Measurements from ENCODE around the gene ASB3. TPM values are rescaled to one million over a fixed set of nuclear protein-coding genes. Genes with fewer than 3 reads are reported as not detected.

ASB3 gene
- total and polyA plus RNA-seq, 11 donors = 4.2 to 18.0 (median 9.7) TPM

- no peak overlapping the region for H3K4me3 ChIP-seq
- no peaks in the 10 kb centered on the region for H3K4me1 ChIP-seq
- H3K27me3 ChIP-seq = no peaks in the 10 kb centered on the region
- peaks cover 0 to 69% (median 57%) of the 10 kb centered on the region in 9 donors for H3K36me3 ChIP-seq
- DNase-seq (no peak), ATAC-seq (no peak)
- no peaks in the 10 kb centered on the region for H3K9me3 ChIP-seq
- no peak overlapping the region for H3K27ac ChIP-seq
- TF ChIP-seq, protein P1, sequence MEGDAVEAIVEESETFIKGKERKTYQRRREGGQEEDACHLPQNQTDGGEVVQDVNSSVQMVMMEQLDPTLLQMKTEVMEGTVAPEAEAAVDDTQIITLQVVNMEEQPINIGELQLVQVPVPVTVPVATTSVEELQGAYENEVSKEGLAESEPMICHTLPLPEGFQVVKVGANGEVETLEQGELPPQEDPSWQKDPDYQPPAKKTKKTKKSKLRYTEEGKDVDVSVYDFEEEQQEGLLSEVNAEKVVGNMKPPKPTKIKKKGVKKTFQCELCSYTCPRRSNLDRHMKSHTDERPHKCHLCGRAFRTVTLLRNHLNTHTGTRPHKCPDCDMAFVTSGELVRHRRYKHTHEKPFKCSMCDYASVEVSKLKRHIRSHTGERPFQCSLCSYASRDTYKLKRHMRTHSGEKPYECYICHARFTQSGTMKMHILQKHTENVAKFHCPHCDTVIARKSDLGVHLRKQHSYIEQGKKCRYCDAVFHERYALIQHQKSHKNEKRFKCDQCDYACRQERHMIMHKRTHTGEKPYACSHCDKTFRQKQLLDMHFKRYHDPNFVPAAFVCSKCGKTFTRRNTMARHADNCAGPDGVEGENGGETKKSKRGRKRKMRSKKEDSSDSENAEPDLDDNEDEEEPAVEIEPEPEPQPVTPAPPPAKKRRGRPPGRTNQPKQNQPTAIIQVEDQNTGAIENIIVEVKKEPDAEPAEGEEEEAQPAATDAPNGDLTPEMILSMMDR (IDR thresholded peaks at IDR 0.05) = no peak
- TF ChIP-seq POLR2A (IDR thresholded peaks at IDR 0.05) = no peak
- 90 to 97% (median 93%) methylated on average over 3 of the region's 3 CpGs for WGBS, 4 donors
- intact Hi-C loops (cut with DNase I) = no loop called here
Observed at GRCh38 chr2:53818854-53819435, 32.2 kb upstream of the ASB3 start.

GRCh38 chr2:53813151-53813550 lies 26.4 kb upstream of the ASB3 start:
- peaks cover 0 to 100% (median 99%) of the 10 kb centered on the region in 9 donors for H3K36me3 ChIP-seq
- no peaks in the 10 kb centered on the region for H3K9me3 ChIP-seq
- H3K4me1 ChIP-seq = peaks cover 0 to 13% (median 0%) of the 10 kb centered on the region in 12 donors
- DNase-seq (no peak), ATAC-seq (peak in 2 of 4 donors; percentile 25 to 40)
- H3K27me3 ChIP-seq = no peaks in the 10 kb centered on the region
- intact Hi-C loops (cut with DNase I) = no loop called here
- no peak overlapping the region for H3K4me3 ChIP-seq
- TF ChIP-seq, protein P1 (IDR thresholded peaks at IDR 0.05) = no peak
- no peak for TF ChIP-seq POLR2A (IDR thresholded peaks at IDR 0.05)
- peak overlapping the region in 6 of 12 donors; percentile 33 to 51 (median 41) for H3K27ac ChIP-seq

DNA sequence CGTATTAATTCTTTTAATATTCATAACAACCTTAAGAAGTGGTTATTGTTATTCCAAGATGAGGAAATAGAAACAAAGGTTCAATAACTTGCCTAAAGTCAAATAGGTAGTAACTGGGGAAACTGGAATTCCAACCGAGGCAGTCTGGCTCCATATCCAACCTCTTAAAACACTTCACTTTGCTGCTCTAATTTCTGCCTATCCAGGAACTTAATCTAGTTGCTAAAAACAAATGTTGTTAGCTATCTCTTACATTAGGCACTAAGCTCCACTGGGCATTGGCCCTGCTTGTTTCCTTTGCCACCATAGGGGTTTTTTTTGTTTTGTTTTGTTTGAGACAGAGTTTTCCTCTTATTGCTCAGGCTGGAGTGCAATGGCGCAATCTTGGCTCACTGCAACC lies 24.8 kb upstream of the ASB3 start:
- WGBS, 4 donors = 84 to 87% (median 84%) methylated on average over 3 of the region's 3 CpGs

DNA sequence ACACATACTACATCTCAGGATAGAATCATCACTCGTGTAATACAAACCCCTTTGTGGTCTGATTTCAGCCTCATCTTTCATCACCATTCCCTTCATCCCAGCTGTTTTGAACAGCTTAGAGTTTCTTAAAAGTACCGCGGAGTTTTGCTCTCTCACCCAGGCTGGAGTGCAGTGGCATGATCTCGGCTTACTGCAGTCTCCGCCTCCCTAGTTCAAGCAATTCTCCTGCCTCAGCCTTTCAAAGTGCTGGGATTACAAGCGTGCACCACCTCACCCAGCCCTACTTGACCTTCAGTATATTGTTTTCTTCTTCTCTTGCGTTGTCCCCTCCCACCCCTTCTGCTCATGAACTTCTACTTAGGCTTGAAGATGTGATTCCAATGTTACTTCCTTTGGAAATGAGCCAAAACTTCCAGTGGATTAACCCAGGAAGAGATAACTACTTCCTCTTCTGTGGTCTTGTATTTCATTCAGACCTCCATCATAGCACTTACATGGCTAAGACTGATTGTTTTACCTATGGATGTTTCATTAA lies 15.9 kb upstream of the ASB3 start:
- ATAC-seq = peak in 1 of 4 donors; percentile 20
- H3K36me3 ChIP-seq = peaks cover 0 to 100% (median 99%) of the 10 kb centered on the region in 9 donors
- no peak for TF ChIP-seq POLR2A (IDR thresholded peaks at IDR 0.05)
- TF ChIP-seq, protein P1 (IDR thresholded peaks at IDR 0.05) = no peak
- no peaks in the 10 kb centered on the region for H3K27me3 ChIP-seq
- H3K4me1 ChIP-seq = peaks cover 0 to 6% (median 0%) of the 10 kb centered on the region in 12 donors
- intact Hi-C loops (cut with DNase I) = no loop called here
- no peaks in the 10 kb centered on the region for H3K9me3 ChIP-seq
- H3K4me3 ChIP-seq = no peak overlapping the region
- DNase-seq = no peak
- H3K27ac ChIP-seq = peak overlapping the region in 1 of 12 donors; percentile 20
- WGBS, 4 donors = 48 to 57% (median 49%) methylated on average over 7 of the region's 7 CpGs

More for the DNA sequence above, 24.8 kb upstream of the ASB3 start:
- intact Hi-C loops (cut with DNase I) = no loop called here
- TF ChIP-seq, protein P1 (IDR thresholded peaks at IDR 0.05) = no peak
- TF ChIP-seq POLR2A (IDR thresholded peaks at IDR 0.05) = no peak
- Histone ChIP-seq H3K4me3 (no peak overlapping the region), H3K27me3 (no peaks in the 10 kb centered on the region), H3K9me3 (no peaks in the 10 kb centered on the region), H3K27ac (peak overlapping the region in 7 of 12 donors; percentile 1 to 51 (median 36)), H3K4me1 (peaks cover 0 to 13% (median 0%) of the 10 kb centered on the region in 12 donors), H3K36me3 (peaks cover 0 to 100% (median 99%) of the 10 kb centered on the region in 9 donors)
- DNase-seq (no peak), ATAC-seq (peak in 1 of 4 donors; percentile 43)
